ENCODE data around the gene ROR1. TPM values are rescaled to one million over a fixed set of nuclear protein-coding genes. Genes with fewer than 3 reads are reported as not detected.
"Not testable (repeated sequence)": the region's sequence is repeated elsewhere in the genome, so short reads cannot be mapped to it uniquely, and the experiment has no call there.

ROR1 gene
- total RNA-seq, 1 donor from 2014 or later: 11.0 TPM

GRCh38 chr1:64215576-64215975 is 441.8 kb downstream of the ROR1 start:
- no peaks in the 10 kb centered on the region for H3K9me3 Mint-ChIP-seq
- no peak for TF ChIP-seq CTCF (conservative IDR thresholded peaks at IDR 0.05)
- H3K36me3 Mint-ChIP-seq (ENCODE audit: low read depth): no peaks in the 10 kb centered on the region

GRCh38 chr1:64220241-64220640 is 446.4 kb downstream of the ROR1 start:
- Mint-ChIP-seq H3K9me3 (no peaks in the 10 kb centered on the region), H3K4me3 (no peak overlapping the region), H3K27ac (ENCODE audit: unreplicated experiment) (peak overlapping the region; percentile 74), H3K27me3 (ENCODE audit: low read depth) (no peaks in the 10 kb centered on the region), H3K36me3 (ENCODE audit: low read depth) (no peaks in the 10 kb centered on the region), H3K4me1 (no peaks in the 10 kb centered on the region)
- TF ChIP-seq CTCF (conservative IDR thresholded peaks at IDR 0.05): no peak
- DNase-seq (ENCODE audit: low read depth, low spot score): no peak

More at GRCh38 chr1:64215576-64215975, 441.8 kb downstream of the ROR1 start:
- Mint-ChIP-seq H3K4me1 (no peaks in the 10 kb centered on the region), H3K27ac (ENCODE audit: unreplicated experiment) (no peak overlapping the region), H3K4me3 (no peak overlapping the region), H3K27me3 (ENCODE audit: low read depth) (no peaks in the 10 kb centered on the region)
- DNase-seq (ENCODE audit: low read depth, low spot score): no peak

- Mint-ChIP-seq H3K36me3 (ENCODE audit: low read depth) (peaks cover 4% of the 10 kb centered on the region), H3K27ac (ENCODE audit: unreplicated experiment) (no peak overlapping the region), H3K9me3 (peaks cover 6% of the 10 kb centered on the region)
These were observed 449.7 kb downstream of the ROR1 start for GRCh38 chr1:64223329-64224151.

GRCh38 chr1:64224236-64224635 is 450.4 kb downstream of the ROR1 start:
- H3K4me3 Mint-ChIP-seq; H3K27me3 Mint-ChIP-seq (ENCODE audit: low read depth); H3K4me1 Mint-ChIP-seq; H3K27ac Mint-ChIP-seq (ENCODE audit: unreplicated experiment); H3K9me3 Mint-ChIP-seq; H3K36me3 Mint-ChIP-seq (ENCODE audit: low read depth); DNase-seq (ENCODE audit: low read depth, low spot score): not testable (repeated sequence)

More at GRCh38 chr1:64223329-64224151, 449.7 kb downstream of the ROR1 start:
- H3K27me3 Mint-ChIP-seq (ENCODE audit: low read depth): no peaks in the 10 kb centered on the region
- TF ChIP-seq CTCF (conservative IDR thresholded peaks at IDR 0.05): no peak
- no peaks in the 10 kb centered on the region for H3K4me1 Mint-ChIP-seq
- no peak for DNase-seq (ENCODE audit: low read depth, low spot score)
- H3K4me3 Mint-ChIP-seq: no peak overlapping the region

- no peak for DNase-seq (ENCODE audit: low read depth, low spot score)
- Mint-ChIP-seq H3K4me3 (no peak overlapping the region), H3K36me3 (ENCODE audit: low read depth) (peaks cover 4% of the 10 kb centered on the region), H3K27ac (ENCODE audit: unreplicated experiment) (no peak overlapping the region), H3K27me3 (ENCODE audit: low read depth) (no peaks in the 10 kb centered on the region), H3K9me3 (peaks cover 10% of the 10 kb centered on the region), H3K4me1 (peaks cover 23% of the 10 kb centered on the region)
- TF ChIP-seq CTCF (conservative IDR thresholded peaks at IDR 0.05): no peak
These were observed 454.5 kb downstream of the ROR1 start for GRCh38 chr1:64228167-64228957.

- H3K36me3 Mint-ChIP-seq (ENCODE audit: low read depth): peaks cover 4% of the 10 kb centered on the region
- no peak overlapping the region for H3K4me3 Mint-ChIP-seq
- peaks cover 28% of the 10 kb centered on the region for H3K4me1 Mint-ChIP-seq
- H3K9me3 Mint-ChIP-seq: peaks cover 10% of the 10 kb centered on the region
- no peak for DNase-seq (ENCODE audit: low read depth, low spot score)
- no peaks in the 10 kb centered on the region for H3K27me3 Mint-ChIP-seq (ENCODE audit: low read depth)
- H3K27ac Mint-ChIP-seq (ENCODE audit: unreplicated experiment): no peak overlapping the region
- TF ChIP-seq CTCF (conservative IDR thresholded peaks at IDR 0.05): no peak
These were observed 455.5 kb downstream of the ROR1 start for GRCh38 chr1:64229307-64229706.

Measured in neural crest cell (in vitro differentiated cells).